Kidney tubule cell (primary cell): ENCODE measurements around the gene PCYT2.
A peak's percentile ranks its signal among the peaks of the same experiment; 100 is the strongest.
"Not testable (repeated sequence)": the region's sequence is repeated elsewhere in the genome, so short reads cannot be mapped to it uniquely, and the experiment has no call there.

Source experiments
- DNase-seq: peaks from one replicate; pipeline ENCODE4 v3.0.0-alpha.2; 2018; ENCODE audit warnings: low spot score

Gene PCYT2

DNA sequence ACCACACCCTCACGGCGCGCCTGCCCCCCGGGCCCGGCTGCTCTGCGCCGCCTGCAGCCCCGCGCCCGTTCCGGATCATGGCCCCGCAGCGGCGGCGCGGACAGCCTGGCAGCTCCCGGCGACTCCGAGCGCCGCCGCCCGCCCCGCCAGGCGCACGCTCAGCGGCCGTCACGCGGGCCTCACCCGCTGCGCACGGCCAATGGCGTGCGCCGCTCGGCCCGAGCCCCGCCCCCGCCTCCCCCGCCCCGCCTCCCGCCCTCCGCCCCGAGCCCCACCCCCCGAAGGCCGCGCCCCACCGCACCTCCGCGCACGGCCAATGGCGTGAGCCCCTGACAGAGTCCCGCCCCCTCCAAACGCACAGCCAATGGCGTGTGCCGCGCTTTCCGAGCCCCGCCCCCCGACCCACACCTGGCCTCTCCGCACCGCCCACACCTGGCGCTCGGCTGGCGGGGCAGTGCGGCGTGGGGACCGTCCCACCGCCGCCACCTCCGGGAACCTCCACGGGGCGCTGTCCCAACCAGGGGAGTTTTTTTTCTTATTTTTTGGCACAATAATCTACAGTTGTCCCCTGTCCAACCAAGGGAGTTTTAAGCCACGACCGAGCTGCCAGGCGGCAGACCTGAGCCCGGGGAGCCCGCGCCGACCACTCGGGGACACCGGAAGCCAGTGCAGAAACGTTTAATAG, at the start of gene PCYT2:
PCYT2 (minus strand) TSS at position 123 of the 685 bp plus-strand sequence; CDS start at position 79, 44 bp downstream.
- DNase-seq: peak; percentile 89

DNA sequence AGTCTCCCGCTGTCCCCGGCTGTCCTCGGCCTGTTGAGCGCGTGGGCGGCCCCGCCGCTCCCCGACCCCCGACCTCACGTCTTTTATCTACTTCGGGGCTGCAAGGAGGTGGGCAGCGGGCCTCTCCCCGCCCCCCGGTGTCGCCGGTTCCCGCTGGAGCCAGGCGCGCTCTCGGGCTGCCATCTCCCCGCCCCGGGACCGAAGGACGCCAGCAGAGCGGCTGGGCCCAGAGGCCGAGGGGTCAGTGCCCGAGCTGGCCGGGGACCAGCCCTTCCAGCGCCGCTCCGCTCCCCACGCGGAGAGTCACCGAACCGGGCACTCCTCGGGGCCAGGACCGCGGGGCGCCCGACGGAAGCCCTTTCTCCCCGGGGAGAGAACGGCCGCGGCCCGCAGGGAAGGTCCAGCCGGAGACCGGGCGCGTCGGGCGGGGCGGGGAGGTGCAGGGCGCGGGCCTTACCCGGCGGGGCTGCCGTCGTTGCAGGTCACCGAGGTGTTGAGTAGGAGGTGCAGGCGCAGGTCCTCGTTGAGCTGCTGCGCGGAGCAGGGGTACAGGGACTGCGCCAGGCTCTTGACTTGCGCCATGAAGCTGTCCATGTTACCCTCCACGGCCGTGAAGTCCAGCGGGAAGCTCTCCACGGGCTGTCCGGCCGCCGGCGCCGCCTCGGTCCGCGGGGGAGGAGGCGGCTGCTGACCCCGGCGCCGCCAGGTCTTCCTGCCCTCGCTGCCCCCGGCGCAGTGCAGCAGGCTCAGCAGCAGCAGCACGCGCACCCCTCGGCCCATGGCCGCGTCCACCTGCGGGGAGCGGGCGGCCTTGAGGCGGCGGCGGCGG, 49.1 kb upstream of the PCYT2 start:
- no peak for DNase-seq

DNA sequence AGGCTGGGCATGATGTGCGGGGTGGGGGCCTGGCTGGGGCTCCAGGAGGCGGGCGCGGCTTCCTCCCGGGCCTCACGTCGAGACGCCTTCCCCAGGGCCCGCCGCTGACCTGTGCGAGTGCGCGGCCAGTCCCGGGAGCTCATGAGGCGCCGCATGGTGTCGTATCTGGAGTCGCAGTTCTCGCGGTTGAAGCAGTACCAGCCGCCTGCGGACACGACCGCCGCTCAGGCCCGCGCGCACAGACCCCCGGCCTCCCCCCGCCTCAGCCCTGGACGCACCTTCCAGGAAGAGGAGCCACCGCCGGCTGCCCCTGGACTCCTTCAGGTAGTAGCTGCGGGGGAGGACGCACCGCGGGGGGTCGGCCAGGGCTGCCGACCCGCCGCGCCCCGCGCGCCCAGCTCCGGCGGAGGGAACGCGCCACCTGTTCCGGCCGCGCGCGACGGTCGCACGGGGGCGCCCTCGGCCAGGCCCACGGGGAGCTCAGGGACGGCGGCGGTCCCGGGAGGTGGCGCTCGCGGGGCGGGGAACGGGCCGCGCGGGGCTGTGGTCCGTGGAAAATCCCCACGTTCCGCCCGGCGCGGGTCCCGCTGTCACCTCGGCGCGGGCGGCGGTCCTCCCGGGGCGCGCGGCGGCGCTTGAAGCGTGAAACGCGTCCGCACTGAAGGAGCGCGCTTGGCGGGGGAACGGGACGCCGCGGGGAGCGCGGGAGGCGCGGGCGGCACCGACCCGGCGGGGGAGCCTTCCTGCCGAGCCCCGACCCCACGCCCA, 48.3 kb upstream of the PCYT2 start:
- DNase-seq: peak; percentile 48

DNA sequence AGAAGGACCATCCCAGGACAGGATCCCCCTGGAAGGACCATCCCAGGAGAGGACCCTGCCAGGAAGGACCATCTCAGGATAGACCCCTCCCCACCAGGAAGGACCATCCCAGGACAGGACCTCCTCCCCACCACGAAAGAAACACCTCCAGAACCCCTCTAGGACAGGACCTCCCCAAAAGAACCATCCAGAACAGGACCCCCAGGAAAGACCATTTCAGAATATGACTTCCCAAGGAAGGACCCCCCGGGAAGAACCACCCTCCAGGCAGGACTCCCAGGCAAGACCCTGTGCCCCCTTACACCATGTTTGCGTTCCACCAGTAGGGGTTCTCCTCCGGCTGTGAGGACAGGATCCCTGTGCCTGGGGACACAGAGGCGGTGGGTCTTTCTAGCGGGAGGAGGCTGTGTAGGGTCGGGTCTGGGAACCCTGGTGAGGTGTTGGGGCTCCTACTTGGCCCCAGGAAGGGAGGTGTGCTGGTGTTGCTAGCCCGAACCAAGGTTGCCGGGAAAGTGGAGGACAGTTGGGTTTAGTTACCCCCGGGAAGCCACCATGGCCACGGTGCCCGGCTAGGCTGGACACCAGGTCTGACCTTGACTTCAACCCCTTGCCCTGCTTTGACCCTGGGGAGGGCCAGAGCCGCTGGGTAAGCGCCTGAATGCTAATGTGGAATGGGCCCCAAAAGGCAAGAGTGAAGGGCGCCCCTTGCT, 47.6 kb upstream of the PCYT2 start:
- DNase-seq: no peak

DNA sequence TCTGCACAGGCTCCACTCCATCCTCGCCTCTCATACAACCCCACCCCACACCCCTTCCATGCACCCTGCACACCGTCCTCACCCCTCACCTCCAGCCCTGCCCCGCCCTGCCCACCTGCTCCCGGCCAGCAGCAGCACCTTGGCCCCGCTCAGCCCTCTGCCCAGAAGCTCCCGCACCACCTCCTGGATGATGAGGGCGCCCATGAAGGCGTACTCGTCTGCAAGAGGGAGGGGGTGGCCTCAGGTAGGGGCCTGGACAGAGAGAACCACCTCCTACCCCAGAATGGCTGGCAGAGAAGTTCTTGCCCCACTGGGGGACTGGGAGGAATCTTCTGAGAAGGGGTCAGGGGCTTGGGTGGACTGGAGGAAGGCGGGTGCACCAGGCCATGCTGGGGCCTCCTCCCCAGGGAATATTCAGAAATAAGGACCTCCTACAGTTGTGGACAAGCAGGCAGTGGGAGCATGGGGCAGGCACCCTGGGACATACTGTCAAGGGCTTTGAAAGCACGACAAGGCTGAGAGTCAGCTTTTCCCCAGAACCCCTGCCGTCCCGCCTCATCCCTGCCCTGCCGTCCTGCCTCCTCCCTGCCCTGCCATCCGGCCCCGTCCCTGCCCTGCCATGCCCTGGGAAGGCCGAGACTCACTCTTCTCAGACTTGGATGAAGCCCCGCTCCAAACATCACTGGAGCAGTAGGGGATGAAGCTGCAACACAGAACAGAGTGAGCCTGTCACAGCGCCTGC, 46.7 kb upstream of the PCYT2 start:
- no peak for DNase-seq

DNA sequence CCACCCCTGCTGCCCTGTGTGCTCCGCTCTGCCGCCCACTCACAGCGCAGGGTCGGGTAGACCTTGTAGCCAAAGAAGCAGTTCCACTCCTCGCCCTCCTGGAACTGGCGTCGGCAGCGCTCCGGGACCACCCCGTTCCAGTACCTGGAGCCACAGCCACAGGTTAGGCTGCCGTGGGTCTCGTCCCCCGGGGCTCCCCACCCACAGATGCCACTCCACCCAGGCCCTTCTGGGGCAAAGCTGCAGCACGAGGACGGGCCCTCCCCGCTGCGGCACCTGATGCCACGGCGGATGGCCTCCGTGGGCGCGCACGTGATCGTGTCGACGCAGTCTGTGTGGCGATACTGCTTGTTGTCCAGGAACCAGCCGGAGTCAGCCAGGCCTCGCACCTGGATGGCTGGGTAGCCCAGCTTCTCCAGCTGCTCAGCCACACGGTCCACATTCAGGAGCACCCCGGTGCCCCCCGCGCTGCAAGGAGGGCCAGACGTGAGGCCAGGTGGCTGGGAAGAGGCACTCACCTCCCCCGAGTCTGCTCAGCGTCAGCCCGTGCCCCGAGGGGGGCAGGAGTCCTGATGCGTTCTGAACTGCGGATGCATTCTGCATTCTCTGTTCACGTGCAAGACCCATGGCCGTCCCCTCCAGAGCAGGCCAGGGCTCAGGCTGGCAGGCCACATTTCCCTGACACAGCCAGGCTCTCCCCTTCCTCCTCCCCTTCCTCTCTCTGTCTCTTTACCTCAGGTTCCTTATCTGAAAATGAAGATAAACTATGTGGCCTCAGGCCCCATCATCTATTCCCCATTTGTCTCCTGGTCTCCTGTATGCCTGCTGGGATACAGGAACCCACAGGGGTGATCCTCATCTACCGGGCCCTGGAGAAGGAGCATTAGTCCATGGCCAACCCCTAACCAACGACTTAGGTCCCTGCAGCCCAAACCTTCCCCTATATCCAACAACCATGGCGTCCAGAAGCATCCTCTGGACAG, 45.7 kb upstream of the PCYT2 start:
- DNase-seq: no peak

DNA sequence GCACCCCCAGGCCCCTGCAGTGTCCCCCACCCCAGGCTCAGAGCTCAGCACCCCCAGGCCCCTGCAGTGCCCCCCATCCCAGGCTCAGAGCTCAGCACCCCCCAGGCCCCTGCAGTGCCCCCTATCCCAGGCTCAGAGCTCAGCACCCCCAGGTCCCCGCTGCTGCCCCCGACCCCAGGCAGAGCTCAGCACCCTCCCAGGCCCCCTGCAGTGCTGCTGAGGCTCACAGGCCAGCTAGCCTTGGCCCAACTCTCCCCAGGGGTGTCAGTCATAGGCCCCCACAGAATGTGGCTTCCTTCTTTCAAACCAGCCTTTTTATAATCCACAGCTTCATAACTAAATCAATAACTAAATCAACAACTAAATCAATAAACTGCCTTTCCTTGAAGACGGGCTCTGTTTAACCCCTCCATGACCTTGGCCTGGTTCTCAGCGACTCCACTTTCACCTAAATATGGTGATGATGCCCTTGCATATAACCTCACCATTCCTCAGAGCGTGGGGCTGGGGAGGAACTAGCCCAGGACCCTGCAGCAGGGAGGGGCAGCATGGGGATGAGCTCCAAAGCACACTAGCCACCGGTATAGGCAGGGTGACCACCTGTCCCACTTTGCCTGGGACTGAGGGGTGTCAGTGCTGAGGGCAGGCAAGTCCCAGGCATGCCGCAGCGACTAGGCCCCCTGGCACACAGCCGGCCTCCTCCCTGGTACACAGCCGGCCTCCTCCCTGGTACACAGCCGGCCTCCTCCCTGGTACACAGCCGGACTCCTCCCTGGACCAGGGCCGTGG, 44.8 kb upstream of the PCYT2 start:
- DNase-seq: no peak

DNA sequence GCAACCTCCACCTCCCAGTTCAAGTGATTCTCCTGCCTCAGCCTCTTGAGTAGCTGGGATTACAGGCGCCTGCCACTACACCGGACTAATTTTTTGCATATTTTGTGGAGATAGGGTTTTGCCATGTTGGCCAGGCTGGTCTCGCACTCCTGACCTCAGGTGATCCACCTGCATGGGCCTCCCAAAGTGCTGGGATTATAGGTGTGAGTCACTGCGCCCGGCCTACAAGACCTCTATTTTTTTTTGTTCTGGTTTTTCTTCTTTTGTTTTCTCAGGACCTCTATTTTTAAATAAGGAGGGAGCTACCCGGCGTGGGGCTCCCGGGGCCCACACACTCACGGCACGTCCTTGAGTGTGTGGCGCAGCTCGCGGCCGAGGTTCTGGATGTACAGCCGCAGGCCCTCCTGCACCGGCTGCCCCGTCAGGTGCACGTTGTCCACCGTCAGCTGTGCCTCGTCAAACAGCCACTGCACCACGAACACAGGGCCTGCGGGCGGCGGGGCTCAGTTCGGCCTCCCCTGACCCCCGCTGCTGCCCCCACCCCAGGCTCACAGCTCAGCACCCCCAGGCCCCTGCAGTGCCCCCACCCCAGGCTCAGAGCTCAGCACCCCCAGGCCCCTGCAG, 44.0 kb upstream of the PCYT2 start:
- no peak for DNase-seq

DNA sequence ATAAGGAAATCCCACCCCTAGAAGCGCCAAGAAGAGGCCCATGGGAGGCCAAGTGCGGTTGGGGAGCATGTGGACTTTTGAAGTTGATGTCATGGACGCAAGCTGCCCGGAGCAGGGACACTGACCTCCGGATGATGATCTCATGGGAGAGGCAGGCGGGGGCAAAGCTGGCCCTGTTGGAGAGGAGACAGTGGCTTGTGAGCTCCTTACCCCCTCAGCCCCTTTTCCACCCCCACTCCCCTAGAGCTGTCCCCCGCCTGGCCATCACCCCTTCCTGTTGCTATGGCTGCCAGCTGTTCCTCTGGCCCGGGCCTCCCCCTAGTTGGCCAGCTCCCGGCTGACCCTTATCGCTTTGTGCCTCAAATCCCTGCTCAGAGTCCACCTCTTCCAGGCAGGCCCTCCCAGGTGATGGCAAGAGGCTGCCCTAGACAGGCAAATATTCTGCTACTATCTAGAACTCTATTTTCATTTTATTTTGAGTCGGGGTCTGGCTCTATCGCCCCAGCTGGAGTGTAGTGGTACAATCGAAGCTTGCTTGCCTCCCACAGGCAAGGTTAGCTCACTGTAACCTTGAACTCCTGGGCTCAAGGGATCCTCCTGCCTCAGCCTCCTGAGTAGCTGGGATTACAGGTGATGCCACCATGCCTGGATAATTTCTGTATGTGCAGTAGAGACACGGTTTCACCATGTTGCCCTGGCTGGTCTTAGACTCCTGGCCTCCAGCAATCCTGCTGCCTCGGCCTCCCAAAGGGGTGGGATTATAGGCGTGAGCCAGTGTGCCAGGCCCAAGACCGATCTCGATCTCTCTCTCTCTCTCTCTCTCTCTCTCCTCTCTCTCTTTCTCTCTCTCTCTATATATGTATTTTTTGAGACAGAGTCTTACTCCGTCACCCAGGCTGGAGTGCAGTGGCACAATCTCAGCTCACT, 43.2 kb upstream of the PCYT2 start:
- DNase-seq: no peak

DNA sequence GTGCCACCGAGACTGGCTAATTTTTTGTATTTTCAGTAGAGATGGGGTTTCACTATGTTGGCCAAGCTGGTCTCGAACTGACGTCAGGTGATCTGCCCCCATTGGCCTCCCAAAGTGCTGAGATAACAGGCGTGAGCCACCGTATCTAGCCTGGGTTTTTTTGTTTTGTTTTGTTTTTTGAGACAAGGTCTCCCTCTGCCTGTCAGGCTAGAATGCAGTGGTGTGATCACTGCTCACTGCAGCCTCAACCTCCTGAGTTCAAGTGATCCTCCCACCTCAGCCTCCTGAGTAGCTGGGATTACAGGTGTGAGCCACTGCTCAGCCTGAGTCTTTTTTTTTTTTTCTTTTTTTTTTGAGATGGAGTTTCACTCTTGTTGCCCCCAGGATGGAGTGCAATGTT, 42.2 kb upstream of the PCYT2 start:
- DNase-seq: not testable (repeated sequence)

DNA sequence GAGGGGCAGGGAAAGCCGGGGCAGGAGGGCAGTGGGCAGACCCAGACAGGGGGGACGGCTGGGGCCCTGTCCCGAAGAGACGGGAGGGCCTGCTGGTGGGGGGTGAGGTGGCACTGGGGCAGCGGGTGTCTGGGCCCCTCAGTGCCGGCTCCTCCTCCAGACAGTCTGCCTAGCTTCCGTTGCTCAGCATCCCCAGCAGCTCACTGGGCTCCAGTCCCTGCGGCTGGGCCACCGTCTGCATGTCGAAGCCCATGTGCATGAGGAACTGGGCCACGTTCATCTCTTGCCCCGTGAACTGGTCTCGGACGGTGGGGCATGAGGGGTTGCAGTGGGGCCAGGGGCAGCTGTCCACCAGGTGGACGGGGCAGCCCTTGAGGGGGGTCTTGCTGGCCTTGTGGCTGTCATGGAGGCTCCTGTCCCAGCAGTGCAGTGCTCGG, 41.6 kb upstream of the PCYT2 start:
- no peak for DNase-seq

DNA sequence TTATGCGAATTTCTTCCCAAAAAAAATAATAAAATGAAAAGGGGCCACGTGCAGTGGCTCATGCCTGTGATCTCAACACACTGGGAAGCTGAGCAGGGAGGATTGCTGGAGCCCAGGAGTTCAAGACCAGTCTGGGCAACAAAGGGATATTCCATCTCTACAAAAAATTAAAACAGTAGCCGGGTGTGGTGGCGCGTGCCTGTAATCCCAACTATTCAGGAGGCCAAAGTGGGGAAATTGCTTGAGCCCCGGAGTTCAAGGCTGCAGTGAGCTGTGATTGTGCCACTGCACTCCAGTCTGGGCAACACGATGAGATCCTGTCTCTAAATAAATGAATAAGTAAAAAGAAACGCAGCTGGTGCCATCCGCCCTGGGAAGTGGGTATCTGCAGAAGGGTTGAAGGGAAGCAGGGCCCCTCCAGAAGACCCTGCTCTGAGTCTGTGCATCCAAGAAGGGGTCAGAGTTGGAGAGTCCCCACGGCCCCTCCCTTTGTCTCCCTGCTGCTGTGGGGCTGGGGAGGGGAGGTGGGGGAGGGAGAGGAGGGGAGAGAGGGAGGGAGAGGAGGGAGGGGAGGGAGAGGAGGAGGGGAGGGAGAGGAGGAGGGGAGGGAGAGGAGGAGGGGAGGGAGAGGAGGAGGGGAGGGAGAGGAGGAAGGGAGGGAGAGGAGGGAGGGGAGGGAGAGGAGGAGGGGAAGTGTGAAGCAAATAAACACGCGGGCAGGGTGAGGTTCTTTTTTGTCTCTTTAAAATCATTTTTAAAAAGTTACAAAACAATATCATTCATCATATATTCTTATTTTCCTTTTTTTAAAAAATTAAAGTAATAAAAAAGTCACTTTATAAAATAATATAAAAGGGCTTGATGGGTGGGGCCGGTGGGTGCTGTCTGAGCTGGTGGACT, 40.8 kb upstream of the PCYT2 start:
- DNase-seq: no peak

DNA sequence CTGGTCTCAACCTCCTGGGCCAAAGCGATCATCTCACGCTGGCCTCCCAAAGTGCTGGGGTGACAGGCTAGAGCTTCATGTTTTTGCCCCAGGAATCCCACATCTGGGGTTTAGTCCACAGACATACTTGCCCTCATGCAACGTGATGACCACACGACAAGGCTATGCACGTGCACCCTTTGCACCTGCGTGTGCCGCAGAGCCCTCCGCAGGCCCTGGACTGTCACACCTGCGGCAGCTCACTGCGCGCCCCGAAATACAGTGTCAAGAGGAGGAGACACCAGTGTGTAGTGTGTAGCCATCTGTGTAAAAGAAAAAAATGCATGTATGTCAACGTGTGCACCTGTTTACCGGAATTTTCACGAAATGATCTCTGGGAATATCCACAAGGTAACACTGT, 39.3 kb upstream of the PCYT2 start:
- no peak for DNase-seq

DNA sequence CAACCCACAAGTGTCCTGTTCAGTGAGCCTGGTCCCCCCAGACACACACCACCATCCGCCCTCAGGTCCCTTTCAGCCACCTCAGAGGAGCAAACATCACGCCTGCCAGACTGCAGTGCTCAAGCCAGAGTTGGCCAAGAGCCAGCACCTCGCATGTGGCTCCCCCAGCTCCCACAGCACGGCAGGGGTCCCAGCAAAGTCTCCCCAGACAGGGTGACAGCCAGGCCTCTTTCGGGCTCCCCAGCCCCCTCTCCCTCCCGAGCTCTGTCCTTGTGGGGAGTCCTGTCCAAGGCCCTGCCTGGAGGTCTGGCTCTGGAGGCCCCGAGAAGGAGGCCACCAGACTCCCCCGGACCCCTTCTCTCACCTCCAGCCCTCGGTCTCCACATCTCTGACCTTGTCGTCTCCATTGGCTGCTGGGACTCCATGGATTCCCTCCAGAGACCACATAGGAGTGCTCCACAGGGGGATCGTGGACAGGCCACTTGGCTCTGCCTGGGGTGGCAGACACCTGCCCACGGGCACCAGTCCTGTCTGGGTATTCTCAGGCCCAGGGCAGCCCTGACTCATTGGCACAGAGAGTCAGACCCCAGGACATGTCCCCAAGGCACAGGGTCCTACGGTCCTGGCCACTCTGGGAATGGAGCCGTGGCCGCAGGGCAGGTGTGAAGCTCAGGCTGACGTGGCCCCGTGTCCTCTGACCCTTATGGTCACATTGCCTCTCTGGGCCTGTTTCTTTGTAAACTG, 37.6 kb upstream of the PCYT2 start:
- DNase-seq: no peak

DNA sequence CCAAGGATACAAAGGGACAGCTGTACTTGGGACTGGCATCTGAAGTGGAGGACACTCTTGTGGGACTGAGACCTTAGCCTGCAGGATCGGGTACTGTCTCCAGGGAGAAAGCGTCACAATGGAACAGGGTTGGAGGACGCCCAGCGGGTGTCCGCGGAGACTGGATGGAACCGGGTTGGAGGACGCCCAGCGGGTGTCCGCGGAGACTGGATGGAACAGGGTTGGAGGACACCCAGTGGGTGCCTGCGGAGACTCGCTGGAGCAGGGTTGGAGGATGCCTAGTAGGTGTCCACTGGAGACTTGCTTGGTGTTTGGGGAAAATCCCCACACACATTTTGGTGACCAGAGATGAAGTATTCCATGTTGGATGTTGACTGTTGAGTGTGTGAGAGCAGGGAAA, 36.0 kb upstream of the PCYT2 start, which contains the start of gene MYADML2:
MYADML2 (minus strand) TSS at position 45 of the 400 bp plus-strand sequence. CDS start 5,492 bp downstream, outside the sequence.
- DNase-seq: no peak

DNA sequence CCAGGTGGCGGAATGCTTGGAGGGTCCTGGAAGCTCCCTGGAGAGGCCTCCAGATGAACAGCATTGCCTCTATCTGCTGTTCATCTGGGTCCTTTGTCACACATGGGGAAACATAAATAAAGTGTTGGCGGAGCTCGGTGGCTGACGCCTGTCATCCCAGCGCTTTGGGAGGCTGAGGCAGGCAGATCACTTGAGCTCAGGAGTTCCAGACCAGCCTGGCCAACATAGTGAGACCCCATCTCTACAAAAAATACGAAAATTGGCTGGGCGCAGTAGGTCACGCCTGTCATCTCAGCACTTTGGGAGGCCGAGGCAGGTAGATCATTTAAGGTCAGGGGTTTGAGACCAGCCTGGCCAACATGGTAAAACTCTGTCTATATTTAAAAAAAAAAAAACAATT, 33.7 kb upstream of the PCYT2 start:
- no peak for DNase-seq
